Stimulated activated CD8-positive, alpha-beta memory T cell treated with anti-CD3 and anti-CD28 coated beads, Interleukin-7, amount 100 ng/mL, for 24 hours (primary cell): ENCODE results near the gene CAPN15.

Source experiments
- DNase-seq: peaks from one replicate; pipeline ENCODE4 v3.0.0-alpha.2; 2020; ENCODE audit warnings: low read depth

The CAPN15 gene

GRCh38 chr16:546909-547770 is 19.6 kb downstream of the CAPN15 start:
- DNase-seq = no peak

DNA sequence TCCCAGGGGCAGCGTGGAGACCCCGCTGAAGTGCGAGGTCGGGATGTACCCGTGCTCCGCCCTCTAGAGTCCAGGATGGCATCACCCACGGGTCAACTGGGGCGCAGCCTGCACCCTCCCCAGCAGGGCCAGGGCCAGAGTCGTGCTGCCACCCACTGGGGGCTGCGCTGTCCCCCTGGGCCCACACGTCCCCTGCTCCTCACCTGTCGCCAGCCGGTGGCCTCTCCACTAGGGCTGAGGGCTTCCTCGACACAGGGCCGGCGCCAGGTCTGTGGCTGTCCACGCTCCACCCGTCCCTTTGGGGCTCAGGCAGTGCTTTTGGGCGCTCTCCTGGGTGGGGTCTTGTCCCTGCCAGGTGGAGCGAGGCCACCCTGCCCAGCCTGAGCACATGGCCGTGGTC is 21.1 kb downstream of the CAPN15 start:
- no peak for DNase-seq

DNA sequence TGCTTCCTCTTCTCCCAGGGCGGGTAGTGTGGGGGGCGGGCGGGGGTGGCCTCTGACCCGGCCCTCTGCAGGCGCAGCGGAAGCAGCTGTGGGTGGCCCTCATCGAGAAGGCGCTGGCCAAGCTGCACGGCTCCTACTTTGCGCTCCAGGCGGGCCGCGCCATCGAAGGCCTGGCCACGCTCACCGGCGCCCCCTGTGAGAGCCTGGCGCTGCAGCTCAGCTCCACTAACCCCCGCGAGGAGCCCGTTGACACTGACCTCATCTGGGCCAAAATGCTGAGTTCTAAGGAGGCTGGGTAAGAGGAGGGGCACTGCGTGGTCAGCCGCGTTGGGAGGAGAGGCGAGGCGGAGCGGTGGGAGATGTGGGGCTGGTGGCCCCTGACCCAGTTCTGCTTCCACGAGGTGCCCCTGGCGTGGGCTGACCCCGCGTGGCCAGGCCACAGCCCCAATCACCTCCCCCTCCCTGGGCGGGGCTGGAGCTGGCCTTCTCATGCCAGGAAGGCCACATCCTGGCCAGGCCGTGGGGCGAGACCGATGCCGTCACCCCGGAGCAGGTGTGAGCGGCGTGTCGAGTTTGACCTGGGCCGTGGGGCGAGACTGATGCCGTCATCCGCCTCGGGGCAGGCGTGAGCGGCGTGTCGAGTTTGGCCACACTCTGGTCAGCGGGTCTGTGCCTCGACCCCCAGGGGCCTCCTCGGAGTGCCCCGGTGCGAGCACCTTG is 22.2 kb downstream of the CAPN15 start:
- DNase-seq = no peak

- DNase-seq = no peak
Measured at GRCh38 chr16:551210-551609, 23.7 kb downstream of the CAPN15 start.

- DNase-seq = no peak
Measured at GRCh38 chr16:552171-552570, 24.7 kb downstream of the CAPN15 start.

DNA sequence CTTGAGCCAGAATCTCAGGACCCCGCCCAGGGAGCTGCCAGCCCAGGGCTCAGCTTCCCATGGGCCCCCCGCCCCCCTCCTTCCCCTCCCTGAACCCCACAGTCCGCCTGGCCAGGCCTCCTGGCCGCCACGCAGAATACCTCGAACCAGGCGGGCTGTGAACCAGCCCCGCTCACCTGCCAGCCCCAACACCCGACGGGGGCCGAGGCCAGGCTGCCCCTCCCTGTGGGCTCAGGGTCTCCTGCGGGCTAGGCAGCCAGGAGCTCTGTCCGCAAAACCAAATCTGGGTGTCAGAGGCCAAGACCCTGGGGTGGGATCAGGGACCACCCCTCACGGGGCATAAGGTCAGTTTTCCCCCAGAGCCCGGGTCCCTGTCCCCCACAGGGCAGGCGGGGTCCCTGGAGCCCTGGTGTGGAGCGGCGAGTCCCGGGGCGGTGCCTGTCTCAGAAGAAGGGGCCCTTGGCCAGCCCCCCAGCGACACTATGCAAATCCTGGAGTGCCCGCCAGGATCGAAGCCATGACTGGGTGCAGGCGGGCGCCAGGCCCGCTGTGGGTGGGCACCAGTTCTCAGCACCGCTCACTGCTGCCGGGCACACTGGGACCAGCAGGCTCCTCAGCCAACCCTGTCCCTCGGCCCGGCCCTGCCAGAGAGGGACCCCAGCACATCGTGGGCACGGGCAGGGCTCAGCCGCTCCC is 26.2 kb downstream of the CAPN15 start:
- no peak for DNase-seq

DNA sequence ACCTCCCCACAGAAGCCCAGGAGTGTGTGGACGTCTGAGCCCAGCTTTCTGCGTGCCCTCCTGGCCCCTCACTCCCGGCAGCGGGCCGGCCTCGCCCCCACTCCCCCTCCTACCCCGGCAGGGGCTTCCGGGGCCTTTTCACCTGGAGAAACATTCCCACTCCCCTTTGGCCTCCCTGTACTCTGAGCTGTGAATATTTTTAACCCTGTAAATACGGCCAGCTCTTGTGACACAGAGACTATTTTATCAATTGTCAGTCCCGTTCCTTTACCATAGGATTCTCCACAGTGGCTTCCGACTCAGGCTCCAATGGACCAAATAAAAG is 26.7 kb downstream of the CAPN15 start:
- no peak for DNase-seq

GRCh38 chr16:554640-555365 is 27.3 kb downstream of the CAPN15 start:
- DNase-seq = no peak

DNA sequence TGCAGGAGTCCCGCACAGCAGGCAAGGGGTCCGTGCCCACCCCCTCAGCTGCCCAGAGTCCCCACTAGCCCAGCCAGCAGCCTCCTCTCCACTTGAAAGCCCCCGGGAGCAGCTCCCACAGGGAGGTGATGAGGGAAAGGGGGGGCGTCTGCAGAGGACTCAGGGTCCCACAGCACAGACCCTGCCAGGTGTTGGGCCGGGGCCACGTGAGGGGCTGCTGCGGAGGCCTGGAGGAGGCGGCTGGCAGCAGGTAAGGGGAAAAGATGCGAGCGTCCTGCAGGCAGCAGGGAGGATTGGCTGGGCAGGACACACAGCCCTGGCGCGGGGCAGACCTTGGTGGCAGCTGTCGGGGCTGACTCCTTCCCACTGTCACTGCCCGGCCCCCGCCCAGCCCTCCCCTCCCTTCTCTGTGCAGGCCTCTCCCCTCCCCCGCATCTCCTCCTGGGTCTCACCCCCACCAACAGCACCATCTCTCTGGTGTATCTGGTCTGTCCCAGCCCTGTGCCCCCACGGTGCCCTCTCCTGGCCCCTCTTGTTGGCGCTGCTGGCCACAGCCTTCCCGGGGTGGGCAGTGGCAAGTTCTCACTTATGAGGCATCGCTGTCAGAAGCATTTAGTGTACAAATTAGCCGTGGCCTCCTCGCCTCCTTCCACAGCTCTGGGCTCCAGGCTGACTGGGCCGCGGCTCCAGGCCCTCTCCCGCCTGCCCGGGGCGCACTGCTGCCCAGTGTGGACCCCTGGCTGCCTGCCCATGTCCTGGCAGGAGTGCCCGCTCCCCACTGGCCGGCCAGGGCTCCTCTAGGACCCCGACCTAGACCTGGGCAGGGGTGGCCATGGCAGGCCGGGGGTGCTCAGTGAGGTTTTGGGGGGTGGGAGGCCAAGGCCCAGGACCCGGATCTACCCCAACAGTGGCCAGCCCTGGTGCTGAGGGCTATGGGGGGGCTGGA is 28.3 kb downstream of the CAPN15 start:
- no peak for DNase-seq

- DNase-seq = no peak
Measured at GRCh38 chr16:556474-557173, 29.1 kb downstream of the CAPN15 start.

DNA sequence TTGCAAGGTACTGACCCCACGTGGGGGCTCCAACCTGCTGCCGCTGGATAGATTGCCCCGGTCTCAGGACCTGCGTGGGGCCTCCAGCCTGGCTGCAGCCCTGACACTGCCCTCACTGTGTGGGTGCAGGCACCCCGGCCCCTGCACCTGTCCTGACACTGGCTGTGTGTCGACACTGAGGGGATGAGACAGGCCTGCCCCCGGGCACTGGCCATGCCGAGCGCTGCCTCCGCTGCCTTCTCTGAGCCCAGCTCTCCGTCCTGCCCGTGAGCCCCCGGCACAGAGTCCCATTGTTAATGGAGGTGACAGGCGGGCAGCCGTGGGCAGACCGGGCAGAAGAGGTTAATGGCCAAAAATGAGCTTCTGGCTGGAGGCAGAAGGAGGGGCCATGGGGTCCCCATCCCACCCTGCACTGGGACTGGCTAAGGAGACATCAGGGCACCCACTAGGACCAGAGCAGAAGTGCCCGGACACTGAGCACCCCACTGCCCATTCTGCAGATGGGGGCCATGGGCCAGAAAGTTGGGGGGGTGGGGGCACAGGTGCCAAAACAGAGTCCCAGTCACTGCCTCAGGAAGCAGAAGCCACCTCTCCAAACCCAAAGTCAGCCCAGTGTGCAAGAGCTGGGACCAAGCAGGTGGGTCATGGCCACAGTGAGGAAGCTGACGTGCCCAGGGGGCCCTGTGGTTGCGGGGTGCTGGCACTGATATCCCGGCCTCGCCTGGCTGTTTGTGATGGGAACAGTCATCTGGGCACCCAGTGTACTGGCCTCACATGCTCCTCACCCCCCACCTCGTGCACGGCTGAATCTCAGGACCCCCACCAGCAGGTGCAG is 30.2 kb downstream of the CAPN15 start:
- DNase-seq = no peak

DNA sequence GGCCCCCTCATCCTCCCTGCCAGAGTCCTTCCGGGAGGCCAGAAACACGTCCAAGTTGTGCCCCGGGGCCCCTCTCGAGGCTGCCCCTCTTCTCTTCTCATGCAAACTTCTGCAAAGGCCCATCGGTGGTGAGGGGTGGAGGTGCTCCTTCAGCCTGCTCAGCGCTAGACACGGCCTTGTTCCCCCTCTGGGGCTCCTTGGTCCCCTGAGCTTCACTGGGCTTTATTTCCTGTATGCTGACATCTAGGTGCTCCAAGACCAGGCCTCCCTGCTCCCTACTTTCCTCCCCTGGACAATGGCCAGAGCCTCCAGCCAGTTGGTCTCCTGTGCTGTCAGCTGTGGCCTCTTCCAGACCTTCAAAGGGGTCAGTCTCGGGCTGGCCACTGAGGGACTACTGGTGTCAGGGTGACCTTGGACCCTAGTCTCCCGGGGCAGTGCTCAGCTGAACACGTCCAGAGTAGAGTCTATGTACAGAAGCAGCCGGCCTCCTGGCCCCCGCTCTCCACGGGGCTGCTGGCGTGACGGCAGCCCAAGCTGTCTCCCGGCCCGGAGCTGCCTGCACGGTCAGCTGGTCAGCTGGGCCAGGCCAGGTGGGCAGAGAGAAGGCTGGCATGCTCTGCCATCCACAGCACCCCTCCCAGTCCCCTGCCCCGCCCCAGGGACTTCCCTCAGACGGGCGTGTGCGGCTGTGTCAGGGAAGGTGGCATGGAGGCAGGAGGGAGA is 30.9 kb downstream of the CAPN15 start:
- no peak for DNase-seq

- DNase-seq = no peak
Measured at GRCh38 chr16:559021-559380, 31.5 kb downstream of the CAPN15 start.

DNA sequence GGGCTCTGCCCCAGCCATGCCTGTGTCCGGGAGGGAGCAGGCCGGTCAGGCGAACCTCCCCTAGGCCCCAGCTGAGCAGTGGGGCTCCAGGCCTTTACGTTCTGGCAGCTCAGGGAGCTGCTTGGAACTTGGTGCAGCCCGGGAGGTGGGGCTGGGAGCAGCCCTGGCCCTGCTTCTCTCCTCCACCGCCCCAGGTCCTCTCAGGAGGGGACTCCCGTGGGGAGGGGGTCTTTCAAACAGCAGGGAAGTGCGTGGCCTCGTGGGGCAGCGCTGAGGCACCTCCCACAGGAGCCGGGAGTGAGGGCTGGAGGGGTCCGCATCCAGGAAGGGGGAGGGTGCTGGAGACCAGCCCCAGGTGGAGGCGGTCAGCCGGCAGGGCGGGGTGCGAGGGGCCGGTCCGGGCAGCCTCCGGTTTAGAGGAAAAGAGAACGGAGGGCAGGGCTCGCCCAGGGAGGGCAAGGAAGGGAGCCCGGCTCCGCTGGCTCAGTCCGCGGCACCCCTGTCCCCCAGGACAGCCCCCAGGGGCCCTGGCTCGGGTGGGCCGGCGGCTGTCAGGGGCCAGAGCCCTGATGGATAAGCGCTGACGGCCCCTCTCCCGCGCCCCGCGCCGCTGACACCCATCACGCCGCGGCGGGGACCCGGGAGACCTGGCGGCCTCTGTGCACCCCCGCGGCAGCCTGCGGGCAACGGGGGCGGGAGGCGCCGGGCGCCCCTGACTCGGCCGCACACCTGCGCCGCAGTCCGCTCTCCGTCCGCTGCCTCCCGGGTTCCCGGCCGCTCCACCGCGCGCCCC is 32.1 kb downstream of the CAPN15 start:
- no peak for DNase-seq

- DNase-seq = no peak
Measured at GRCh38 chr16:560204-560700, 32.7 kb downstream of the CAPN15 start, which contains the start of gene PRR35. PRR35 (plus strand) TSS chr16:560394; CDS start chr16:563295, 2,901 bp downstream.

GRCh38 chr16:560701-561412 is 33.3 kb downstream of the CAPN15 start:
- DNase-seq = no peak

- DNase-seq = no peak
Measured at GRCh38 chr16:561413-561794, 33.9 kb downstream of the CAPN15 start.
